Tibial artery (tissue), 4 donors: Measurements from ENCODE around the gene EYS.
"Not testable (repeated sequence)": the region's sequence is repeated elsewhere in the genome, so short reads cannot be mapped to it uniquely, and the experiment has no call there.

Experiments
- DNase-seq, 2 donors: peaks; one replicate each; pipeline ENCODE4 v3.0.0-alpha.2; 2019
- H3K27ac ChIP-seq, 2 donors: fragments of 200-600 bp; sonication (generic) in 1 of 2; 1 replicate in 1 of 2; 2 replicates in 1 of 2; pipeline ENCODE4 v1.5.1; 2018 to 2019; ENCODE audit warnings: mild to moderate bottlenecking in 1 of 2
- H3K27me3 ChIP-seq, 2 donors: fragments of 200-600 bp; sonication (generic) in 1 of 2; one replicate each; pipeline versions ENCODE4 v1.5.1 to v1.6.0; 2016 to 2019
- H3K36me3 ChIP-seq, 3 donors: fragments of 200-600 bp; sonication (generic) in 2 of 3; one replicate each; pipeline ENCODE4 v1.5.1; 2016 to 2019; ENCODE audit warnings: mild to moderate bottlenecking in 2 of 3
- H3K4me1 ChIP-seq, 4 donors: fragments of 200-600 bp; sonication (generic) in 2 of 4; 1 replicate in 3 of 4; 2 replicates in 1 of 4; pipeline ENCODE4 v1.5.1; 2016 to 2019
- H3K4me3 ChIP-seq, 2 donors: fragments of 200-600 bp; sonication (generic) in 1 of 2; 1 replicate in 1 of 2; 2 replicates in 1 of 2; pipeline ENCODE4 v1.5.1; 2018 to 2019; ENCODE audit warnings: mild to moderate bottlenecking in 2 of 2
- H3K9me3 ChIP-seq, 3 donors: fragments of 200-600 bp; sonication (generic) in 1 of 3; one replicate each; pipeline ENCODE4 v1.5.1; 2016 to 2019
- CTCF ChIP-seq, 2 experiments: fragments of 200-600 bp in 1 of 2; fragments of 450-650 bp in 1 of 2; IDR thresholded peaks; one replicate each; pipeline ENCODE4 v1.5.1; 2017 to 2019; ENCODE audit warnings: antibody characterized with exemption in 2 of 2, mild to moderate bottlenecking in 1 of 2, moderate library complexity in 1 of 2
- intact Hi-C: fragments of 100-400 bp; cut with DNase I; formaldehyde crosslinking; loops from one replicate; pipeline ENCODE4 v1.15.0; 2023; ENCODE audit warnings: low total_unique reads

The EYS gene

GRCh38 chr6:63975699-63976098 is 1731.3 kb downstream of the EYS start:
- no peak overlapping the region for H3K4me3 ChIP-seq
- DNase-seq = no peak
- TF ChIP-seq CTCF (IDR thresholded peaks at IDR 0.05) = no peak

DNA sequence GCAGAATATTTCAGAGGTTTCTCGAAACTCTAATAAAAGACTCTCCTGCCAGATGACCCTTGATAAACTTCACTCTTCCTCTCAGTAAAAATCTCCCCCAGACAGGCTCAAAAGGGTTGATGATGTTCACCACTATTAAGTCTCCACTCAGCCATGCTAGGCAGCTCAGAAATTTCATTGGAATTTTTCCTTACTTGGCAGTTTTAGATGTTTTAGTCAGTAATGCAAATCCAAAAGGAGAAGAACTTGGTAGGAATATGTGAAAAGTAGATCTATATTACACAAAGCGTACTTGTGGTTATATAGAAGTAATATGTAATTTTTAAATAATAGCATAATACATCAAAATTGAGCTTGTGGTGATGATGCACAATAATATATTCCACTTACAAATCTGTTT is 1738.4 kb downstream of the EYS start:
- intact Hi-C loops = no loop called here
- no peak overlapping the region for H3K4me3 ChIP-seq
- H3K27me3 ChIP-seq = no peaks in the 10 kb centered on the region
- no peak for DNase-seq
- H3K27ac ChIP-seq = no peak overlapping the region
- no peaks in the 10 kb centered on the region for H3K36me3 ChIP-seq
- no peak for TF ChIP-seq CTCF (IDR thresholded peaks at IDR 0.05)
- no peaks in the 10 kb centered on the region for H3K9me3 ChIP-seq
- no peaks in the 10 kb centered on the region for H3K4me1 ChIP-seq

More at GRCh38 chr6:63975699-63976098, 1731.3 kb downstream of the EYS start:
- no peak overlapping the region for H3K27ac ChIP-seq
- no peaks in the 10 kb centered on the region for H3K4me1 ChIP-seq
- H3K27me3 ChIP-seq = no peaks in the 10 kb centered on the region
- intact Hi-C loops = no loop called here
- H3K36me3 ChIP-seq = no peaks in the 10 kb centered on the region
- no peaks in the 10 kb centered on the region for H3K9me3 ChIP-seq

GRCh38 chr6:63964366-63964765 is 1742.7 kb downstream of the EYS start:
- TF ChIP-seq CTCF (IDR thresholded peaks at IDR 0.05) = no peak
- DNase-seq = no peak

GRCh38 chr6:63963769-63964315 is 1743.2 kb downstream of the EYS start:
- DNase-seq = no peak
- H3K27me3 ChIP-seq = no peaks in the 10 kb centered on the region
- no peak overlapping the region for H3K4me3 ChIP-seq
- H3K27ac ChIP-seq = no peak overlapping the region
- TF ChIP-seq CTCF (IDR thresholded peaks at IDR 0.05) = no peak
- no peaks in the 10 kb centered on the region for H3K36me3 ChIP-seq
- intact Hi-C loops = no loop called here
- H3K4me1 ChIP-seq = no peaks in the 10 kb centered on the region
- H3K9me3 ChIP-seq = no peaks in the 10 kb centered on the region

More at GRCh38 chr6:63964366-63964765, 1742.7 kb downstream of the EYS start:
- no peaks in the 10 kb centered on the region for H3K36me3 ChIP-seq
- H3K27ac ChIP-seq = no peak overlapping the region
- intact Hi-C loops = no loop called here
- no peaks in the 10 kb centered on the region for H3K27me3 ChIP-seq
- no peaks in the 10 kb centered on the region for H3K9me3 ChIP-seq
- H3K4me3 ChIP-seq = no peak overlapping the region
- no peaks in the 10 kb centered on the region for H3K4me1 ChIP-seq

GRCh38 chr6:63953336-63954021 is 1753.5 kb downstream of the EYS start:
- H3K27ac ChIP-seq, H3K36me3 ChIP-seq, H3K9me3 ChIP-seq, DNase-seq, intact Hi-C loops, H3K4me3 ChIP-seq, H3K27me3 ChIP-seq, H3K4me1 ChIP-seq: not testable (repeated sequence)

- Histone ChIP-seq H3K27me3 (no peaks in the 10 kb centered on the region), H3K9me3 (no peaks in the 10 kb centered on the region), H3K4me3 (no peak overlapping the region), H3K36me3 (no peaks in the 10 kb centered on the region), H3K27ac (no peak overlapping the region), H3K4me1 (no peaks in the 10 kb centered on the region)
- intact Hi-C loops = no loop called here
- no peak for DNase-seq
- no peak for TF ChIP-seq CTCF (IDR thresholded peaks at IDR 0.05)
Measured at GRCh38 chr6:63947792-63948529, 1759.1 kb downstream of the EYS start.
